Fibroblast of skin of back (primary cell): ENCODE measurements around the gene CHST14.
A peak's percentile ranks its signal among the peaks of the same experiment; 100 is the strongest.

Source experiments
- DNase-seq: peaks from one replicate; pipeline ENCODE4 v3.0.0-alpha.2; 2013

CHST14 gene

GRCh38 chr15:40463886-40464545 is 6.8 kb upstream of the CHST14 start:
- DNase-seq = no peak

GRCh38 chr15:40464595-40465185 is 6.1 kb upstream of the CHST14 start:
- no peak for DNase-seq

GRCh38 chr15:40465939-40466338 is 4.8 kb upstream of the CHST14 start:
- DNase-seq = no peak

GRCh38 chr15:40466426-40467260 is 4.1 kb upstream of the CHST14 start:
- DNase-seq = no peak

GRCh38 chr15:40467261-40467615 is 3.5 kb upstream of the CHST14 start:
- no peak for DNase-seq

GRCh38 chr15:40468898-40469331 is 1.9 kb upstream of the CHST14 start:
- DNase-seq = no peak

GRCh38 chr15:40469776-40470390 is 901 bp upstream of the CHST14 start:
- no peak for DNase-seq

- peak; percentile 18 for DNase-seq
Observed at GRCh38 chr15:40471105-40471807, 472 bp downstream of the CHST14 start.

GRCh38 chr15:40471808-40472150 is 995 bp downstream of the CHST14 start:
- no peak for DNase-seq

- DNase-seq = no peak
Observed at GRCh38 chr15:40472171-40472727, 1.5 kb downstream of the CHST14 start.

- no peak for DNase-seq
Observed at GRCh38 chr15:40474581-40474980, 3.8 kb downstream of the CHST14 start.

GRCh38 chr15:40477642-40478327 is 7.0 kb downstream of the CHST14 start:
- DNase-seq = no peak

GRCh38 chr15:40479024-40479423 is 8.2 kb downstream of the CHST14 start:
- DNase-seq = no peak

- peak; percentile 6 for DNase-seq
Observed at GRCh38 chr15:40481341-40482074, 10.7 kb downstream of the CHST14 start.

- DNase-seq = no peak
Observed at GRCh38 chr15:40483919-40484318, 13.1 kb downstream of the CHST14 start.

- DNase-seq = no peak
Observed at GRCh38 chr15:40486066-40486770, 15.4 kb downstream of the CHST14 start.

- DNase-seq = no peak
Observed at GRCh38 chr15:40487816-40488682, 17.3 kb downstream of the CHST14 start.

GRCh38 chr15:40489274-40490175 is 18.7 kb downstream of the CHST14 start:
- no peak for DNase-seq
